ENCODE measurements around the gene TASOR2. TPM values are rescaled to one million over a fixed set of nuclear protein-coding genes. Genes with fewer than 3 reads are reported as not detected.

Gene TASOR2
- total and polyA plus RNA-seq, 9 of the 15 experiments (the other 6 are each of a cell fraction or from before 2014, with no cell fraction given) = 12.7 to 75.3 (median 52.3) TPM

GRCh38 chr10:5666008-5666840 lies 18.4 kb upstream of the TASOR2 start, which contains the start of gene ASB13 (continued):
- TF ChIP-seq, protein P1, sequence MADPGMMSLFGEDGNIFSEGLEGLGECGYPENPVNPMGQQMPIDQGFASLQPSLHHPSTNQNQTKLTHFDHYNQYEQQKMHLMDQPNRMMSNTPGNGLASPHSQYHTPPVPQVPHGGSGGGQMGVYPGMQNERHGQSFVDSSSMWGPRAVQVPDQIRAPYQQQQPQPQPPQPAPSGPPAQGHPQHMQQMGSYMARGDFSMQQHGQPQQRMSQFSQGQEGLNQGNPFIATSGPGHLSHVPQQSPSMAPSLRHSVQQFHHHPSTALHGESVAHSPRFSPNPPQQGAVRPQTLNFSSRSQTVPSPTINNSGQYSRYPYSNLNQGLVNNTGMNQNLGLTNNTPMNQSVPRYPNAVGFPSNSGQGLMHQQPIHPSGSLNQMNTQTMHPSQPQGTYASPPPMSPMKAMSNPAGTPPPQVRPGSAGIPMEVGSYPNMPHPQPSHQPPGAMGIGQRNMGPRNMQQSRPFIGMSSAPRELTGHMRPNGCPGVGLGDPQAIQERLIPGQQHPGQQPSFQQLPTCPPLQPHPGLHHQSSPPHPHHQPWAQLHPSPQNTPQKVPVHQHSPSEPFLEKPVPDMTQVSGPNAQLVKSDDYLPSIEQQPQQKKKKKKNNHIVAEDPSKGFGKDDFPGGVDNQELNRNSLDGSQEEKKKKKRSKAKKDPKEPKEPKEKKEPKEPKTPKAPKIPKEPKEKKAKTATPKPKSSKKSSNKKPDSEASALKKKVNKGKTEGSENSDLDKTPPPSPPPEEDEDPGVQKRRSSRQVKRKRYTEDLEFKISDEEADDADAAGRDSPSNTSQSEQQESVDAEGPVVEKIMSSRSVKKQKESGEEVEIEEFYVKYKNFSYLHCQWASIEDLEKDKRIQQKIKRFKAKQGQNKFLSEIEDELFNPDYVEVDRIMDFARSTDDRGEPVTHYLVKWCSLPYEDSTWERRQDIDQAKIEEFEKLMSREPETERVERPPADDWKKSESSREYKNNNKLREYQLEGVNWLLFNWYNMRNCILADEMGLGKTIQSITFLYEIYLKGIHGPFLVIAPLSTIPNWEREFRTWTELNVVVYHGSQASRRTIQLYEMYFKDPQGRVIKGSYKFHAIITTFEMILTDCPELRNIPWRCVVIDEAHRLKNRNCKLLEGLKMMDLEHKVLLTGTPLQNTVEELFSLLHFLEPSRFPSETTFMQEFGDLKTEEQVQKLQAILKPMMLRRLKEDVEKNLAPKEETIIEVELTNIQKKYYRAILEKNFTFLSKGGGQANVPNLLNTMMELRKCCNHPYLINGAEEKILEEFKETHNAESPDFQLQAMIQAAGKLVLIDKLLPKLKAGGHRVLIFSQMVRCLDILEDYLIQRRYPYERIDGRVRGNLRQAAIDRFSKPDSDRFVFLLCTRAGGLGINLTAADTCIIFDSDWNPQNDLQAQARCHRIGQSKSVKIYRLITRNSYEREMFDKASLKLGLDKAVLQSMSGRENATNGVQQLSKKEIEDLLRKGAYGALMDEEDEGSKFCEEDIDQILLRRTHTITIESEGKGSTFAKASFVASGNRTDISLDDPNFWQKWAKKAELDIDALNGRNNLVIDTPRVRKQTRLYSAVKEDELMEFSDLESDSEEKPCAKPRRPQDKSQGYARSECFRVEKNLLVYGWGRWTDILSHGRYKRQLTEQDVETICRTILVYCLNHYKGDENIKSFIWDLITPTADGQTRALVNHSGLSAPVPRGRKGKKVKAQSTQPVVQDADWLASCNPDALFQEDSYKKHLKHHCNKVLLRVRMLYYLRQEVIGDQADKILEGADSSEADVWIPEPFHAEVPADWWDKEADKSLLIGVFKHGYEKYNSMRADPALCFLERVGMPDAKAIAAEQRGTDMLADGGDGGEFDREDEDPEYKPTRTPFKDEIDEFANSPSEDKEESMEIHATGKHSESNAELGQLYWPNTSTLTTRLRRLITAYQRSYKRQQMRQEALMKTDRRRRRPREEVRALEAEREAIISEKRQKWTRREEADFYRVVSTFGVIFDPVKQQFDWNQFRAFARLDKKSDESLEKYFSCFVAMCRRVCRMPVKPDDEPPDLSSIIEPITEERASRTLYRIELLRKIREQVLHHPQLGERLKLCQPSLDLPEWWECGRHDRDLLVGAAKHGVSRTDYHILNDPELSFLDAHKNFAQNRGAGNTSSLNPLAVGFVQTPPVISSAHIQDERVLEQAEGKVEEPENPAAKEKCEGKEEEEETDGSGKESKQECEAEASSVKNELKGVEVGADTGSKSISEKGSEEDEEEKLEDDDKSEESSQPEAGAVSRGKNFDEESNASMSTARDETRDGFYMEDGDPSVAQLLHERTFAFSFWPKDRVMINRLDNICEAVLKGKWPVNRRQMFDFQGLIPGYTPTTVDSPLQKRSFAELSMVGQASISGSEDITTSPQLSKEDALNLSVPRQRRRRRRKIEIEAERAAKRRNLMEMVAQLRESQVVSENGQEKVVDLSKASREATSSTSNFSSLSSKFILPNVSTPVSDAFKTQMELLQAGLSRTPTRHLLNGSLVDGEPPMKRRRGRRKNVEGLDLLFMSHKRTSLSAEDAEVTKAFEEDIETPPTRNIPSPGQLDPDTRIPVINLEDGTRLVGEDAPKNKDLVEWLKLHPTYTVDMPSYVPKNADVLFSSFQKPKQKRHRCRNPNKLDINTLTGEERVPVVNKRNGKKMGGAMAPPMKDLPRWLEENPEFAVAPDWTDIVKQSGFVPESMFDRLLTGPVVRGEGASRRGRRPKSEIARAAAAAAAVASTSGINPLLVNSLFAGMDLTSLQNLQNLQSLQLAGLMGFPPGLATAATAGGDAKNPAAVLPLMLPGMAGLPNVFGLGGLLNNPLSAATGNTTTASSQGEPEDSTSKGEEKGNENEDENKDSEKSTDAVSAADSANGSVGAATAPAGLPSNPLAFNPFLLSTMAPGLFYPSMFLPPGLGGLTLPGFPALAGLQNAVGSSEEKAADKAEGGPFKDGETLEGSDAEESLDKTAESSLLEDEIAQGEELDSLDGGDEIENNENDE (IDR thresholded peaks at IDR 0.05; ENCODE audit: low read depth, low read length) = no peak
- TF ChIP-seq STAT6 (CRISPR knock-in tag; IDR thresholded peaks at IDR 0.05) (no peak), ELF4 (CRISPR knock-in tag; IDR thresholded peaks at IDR 0.05) (no peak), ZNF57 (CRISPR knock-in tag; IDR thresholded peaks at IDR 0.05) (no peak), ZNF398 (CRISPR knock-in tag; IDR thresholded peaks at IDR 0.05) (no peak), ARID1B (IDR thresholded peaks at IDR 0.05) (no peak), MECOM (CRISPR knock-in tag; IDR thresholded peaks at IDR 0.05) (no peak), PHF21A (IDR thresholded peaks at IDR 0.05; ENCODE audit: borderline replicate concordance, low read depth) (no peak), XRCC3 (IDR thresholded peaks at IDR 0.05) (no peak)

Measured in K562 (cell line).